ACC112 (cell line): ENCODE results near the gene MIA2.
"Not testable (repeated sequence)": the region's sequence is repeated elsewhere in the genome, so short reads cannot be mapped to it uniquely, and the experiment has no call there.

ENCODE experiments used
- H2AFZ ChIP-seq: fragments of 200-600 bp; sonication (generic); one replicate; pipeline ENCODE4 v1.6.0; 2017; ENCODE audit warnings: antibody characterized with exemption, low read length; ENCODE audit not compliant: unreplicated experiment
- H3K27ac ChIP-seq: fragments of 200-600 bp; sonication (generic); 2 replicates; pipeline ENCODE4 v1.5.1; 2014; ENCODE audit warnings: low read depth, mild to moderate bottlenecking, antibody characterized with exemption, low read length, moderate library complexity
- H3K27me3 ChIP-seq: fragments of 200-600 bp; sonication (generic); 2 replicates; pipeline ENCODE4 v1.6.1; 2014; ENCODE audit warnings: mild to moderate bottlenecking, antibody characterized with exemption, low read length, moderate library complexity, mixed read lengths; ENCODE audit not compliant: insufficient read depth
- H3K36me3 ChIP-seq: fragments of 200-600 bp; sonication (generic); 2 replicates; pipeline ENCODE4 v1.6.1; 2016; ENCODE audit warnings: mild to moderate bottlenecking, antibody characterized with exemption, low read length, moderate library complexity, mixed read lengths; ENCODE audit not compliant: insufficient read depth
- H3K4me1 ChIP-seq: fragments of 200-600 bp; sonication (generic); one replicate; pipeline ENCODE4 v1.6.1; 2016; ENCODE audit warnings: low read length, mixed read lengths; ENCODE audit not compliant: insufficient read depth, unreplicated experiment, control insufficient read depth
- H3K4me3 ChIP-seq: fragments of 200-600 bp; sonication (generic); 2 replicates; pipeline ENCODE4 v1.5.1; 2014; ENCODE audit warnings: mild to moderate bottlenecking, low read depth, low read length
- H3K79me2 ChIP-seq: fragments of 200-600 bp; sonication (generic); one replicate; pipeline ENCODE4 v1.6.0; 2016; ENCODE audit warnings: low read length; ENCODE audit not compliant: control insufficient read depth, unreplicated experiment, insufficient read depth

Gene MIA2

GRCh38 chr14:39260161-39260560 is 26.4 kb downstream of the MIA2 start:
- not testable (repeated sequence) for H3K4me1 ChIP-seq, H2AFZ ChIP-seq, H3K27me3 ChIP-seq, H3K27ac ChIP-seq, H3K36me3 ChIP-seq, H3K79me2 ChIP-seq, H3K4me3 ChIP-seq

- not testable (repeated sequence) for H3K36me3 ChIP-seq, H3K27ac ChIP-seq, H3K27me3 ChIP-seq, H3K79me2 ChIP-seq, H3K4me3 ChIP-seq, H2AFZ ChIP-seq
- H3K4me1 ChIP-seq: peaks cover 12% of the 10 kb centered on the region
Observed at GRCh38 chr14:39262214-39262613, 28.5 kb downstream of the MIA2 start.

GRCh38 chr14:39264057-39264456 is 30.3 kb downstream of the MIA2 start:
- peaks cover 20% of the 10 kb centered on the region for H3K4me1 ChIP-seq
- H3K4me3 ChIP-seq: no peak overlapping the region
- no peak overlapping the region for H2AFZ ChIP-seq
- H3K27me3 ChIP-seq: no peaks in the 10 kb centered on the region
- H3K36me3 ChIP-seq: no peaks in the 10 kb centered on the region
- H3K27ac ChIP-seq: no peak overlapping the region
- H3K79me2 ChIP-seq: peaks cover 17% of the 10 kb centered on the region

GRCh38 chr14:39264558-39264957 is 30.8 kb downstream of the MIA2 start:
- Histone ChIP-seq H3K36me3 (no peaks in the 10 kb centered on the region), H3K79me2 (peaks cover 22% of the 10 kb centered on the region), H3K27ac (no peak overlapping the region), H3K4me3 (no peak overlapping the region), H3K27me3 (no peaks in the 10 kb centered on the region), H2AFZ (no peak overlapping the region), H3K4me1 (peaks cover 20% of the 10 kb centered on the region)

- no peak overlapping the region for H2AFZ ChIP-seq
- no peak overlapping the region for H3K27ac ChIP-seq
- H3K27me3 ChIP-seq: no peaks in the 10 kb centered on the region
- no peaks in the 10 kb centered on the region for H3K36me3 ChIP-seq
- H3K4me3 ChIP-seq: peak overlapping the region; percentile 97
- H3K4me1 ChIP-seq: peaks cover 20% of the 10 kb centered on the region
- peaks cover 24% of the 10 kb centered on the region for H3K79me2 ChIP-seq
Observed at GRCh38 chr14:39265033-39265432, 31.3 kb downstream of the MIA2 start.

GRCh38 chr14:39265806-39266524 is 32.2 kb downstream of the MIA2 start:
- Histone ChIP-seq H3K79me2 (peaks cover 32% of the 10 kb centered on the region), H3K36me3 (no peaks in the 10 kb centered on the region), H3K4me1 (peaks cover 20% of the 10 kb centered on the region), H3K27me3 (no peaks in the 10 kb centered on the region), H3K27ac (peak overlapping the region; percentile 93), H3K4me3 (peak overlapping the region; percentile 97), H2AFZ (peak overlapping the region; percentile 84)

- Histone ChIP-seq H2AFZ (peak overlapping the region; percentile 84), H3K27me3 (no peaks in the 10 kb centered on the region), H3K36me3 (peaks cover 4% of the 10 kb centered on the region; the same call in 1 of the 2 replicates), H3K79me2 (peaks cover 37% of the 10 kb centered on the region), H3K4me1 (peaks cover 20% of the 10 kb centered on the region), H3K4me3 (peak overlapping the region; percentile 97), H3K27ac (peak overlapping the region; percentile 93)
Observed at GRCh38 chr14:39266525-39266870, 32.8 kb downstream of the MIA2 start.

- peaks cover 42% of the 10 kb centered on the region for H3K79me2 ChIP-seq
Observed at GRCh38 chr14:39266871-39267607, 33.3 kb downstream of the MIA2 start.

GRCh38 chr14:39267608-39268005 is 33.9 kb downstream of the MIA2 start:
- no peaks in the 10 kb centered on the region for H3K27me3 ChIP-seq
- peaks cover 20% of the 10 kb centered on the region for H3K4me1 ChIP-seq
- H2AFZ ChIP-seq: peak overlapping the region; percentile 20
- H3K79me2 ChIP-seq: peaks cover 44% of the 10 kb centered on the region
- peak overlapping the region; percentile 97 for H3K4me3 ChIP-seq
- H3K36me3 ChIP-seq: peaks cover 7% of the 10 kb centered on the region; the same call in 1 of the 2 replicates
- peak overlapping the region; percentile 93 for H3K27ac ChIP-seq

More at GRCh38 chr14:39266871-39267607, 33.3 kb downstream of the MIA2 start:
- Histone ChIP-seq H3K27me3 (no peaks in the 10 kb centered on the region), H3K4me1 (peaks cover 20% of the 10 kb centered on the region), H3K27ac (peak overlapping the region; percentile 93), H3K4me3 (peak overlapping the region; percentile 97), H3K36me3 (peaks cover 7% of the 10 kb centered on the region; the same call in 1 of the 2 replicates), H2AFZ (peak overlapping the region; percentile 84)

- no peak overlapping the region for H3K27ac ChIP-seq
- peak overlapping the region; percentile 97 for H3K4me3 ChIP-seq
- no peaks in the 10 kb centered on the region for H3K27me3 ChIP-seq
- no peak overlapping the region for H2AFZ ChIP-seq
- peaks cover 20% of the 10 kb centered on the region for H3K4me1 ChIP-seq
- H3K36me3 ChIP-seq: peaks cover 7% of the 10 kb centered on the region; the same call in 1 of the 2 replicates
- peaks cover 51% of the 10 kb centered on the region for H3K79me2 ChIP-seq
Observed at GRCh38 chr14:39268393-39268792, 34.7 kb downstream of the MIA2 start.

- no peaks in the 10 kb centered on the region for H3K27me3 ChIP-seq
- no peak overlapping the region for H2AFZ ChIP-seq
- no peak overlapping the region for H3K4me3 ChIP-seq
- no peak overlapping the region for H3K27ac ChIP-seq
- H3K4me1 ChIP-seq: peaks cover 8% of the 10 kb centered on the region
- H3K79me2 ChIP-seq: peaks cover 66% of the 10 kb centered on the region
- H3K36me3 ChIP-seq: peaks cover 7% of the 10 kb centered on the region; the same call in 1 of the 2 replicates
Observed at GRCh38 chr14:39272918-39273317, 39.2 kb downstream of the MIA2 start.
